AG20443 (cell line): Measurements from ENCODE around the gene CERS1.

Source experiments
- DNase-seq: peaks from one replicate; pipeline ENCODE4 v3.0.0; 2012; ENCODE audit warnings: low spot score, mixed read lengths

CERS1 gene

GRCh38 chr19:18856385-18857126 is 39.4 kb downstream of the CERS1 start:
- peak; percentile 51 for DNase-seq

- no peak for DNase-seq
Measured at GRCh38 chr19:18855647-18856384, 40.1 kb downstream of the CERS1 start.

- no peak for DNase-seq
Measured at GRCh38 chr19:18854982-18855381, 41.0 kb downstream of the CERS1 start.

- no peak for DNase-seq
Measured at GRCh38 chr19:18853755-18854427, 42.1 kb downstream of the CERS1 start.

- DNase-seq, result no peak
Measured at GRCh38 chr19:18852648-18853047, 43.3 kb downstream of the CERS1 start.

- no peak for DNase-seq
Measured at GRCh38 chr19:18851673-18852325, 44.2 kb downstream of the CERS1 start.

- no peak for DNase-seq
Measured at GRCh38 chr19:18850471-18851375, 45.2 kb downstream of the CERS1 start.

- DNase-seq, result no peak
Measured at GRCh38 chr19:18849838-18850400, 46.0 kb downstream of the CERS1 start.

GRCh38 chr19:18848878-18849661 is 46.9 kb downstream of the CERS1 start:
- peak; percentile 76 for DNase-seq

- peak; percentile 87 for DNase-seq
Measured at GRCh38 chr19:18847549-18848463, 48.2 kb downstream of the CERS1 start.

- DNase-seq, result peak; percentile 90
Measured at GRCh38 chr19:18846862-18847548, 49.0 kb downstream of the CERS1 start.

GRCh38 chr19:18845961-18846360 is 50.0 kb downstream of the CERS1 start:
- no peak for DNase-seq

- no peak for DNase-seq
Measured at GRCh38 chr19:18844806-18845329, 51.1 kb downstream of the CERS1 start.

- no peak for DNase-seq
Measured at GRCh38 chr19:18843960-18844359, 52.0 kb downstream of the CERS1 start.

- no peak for DNase-seq
Measured at GRCh38 chr19:18842166-18842565, 53.8 kb downstream of the CERS1 start.

GRCh38 chr19:18841400-18841799 is 54.6 kb downstream of the CERS1 start:
- no peak for DNase-seq

- no peak for DNase-seq
Measured at GRCh38 chr19:18840288-18841267, 55.4 kb downstream of the CERS1 start.
